ENCODE results near the gene FCRL5.

FCRL5 gene

DNA sequence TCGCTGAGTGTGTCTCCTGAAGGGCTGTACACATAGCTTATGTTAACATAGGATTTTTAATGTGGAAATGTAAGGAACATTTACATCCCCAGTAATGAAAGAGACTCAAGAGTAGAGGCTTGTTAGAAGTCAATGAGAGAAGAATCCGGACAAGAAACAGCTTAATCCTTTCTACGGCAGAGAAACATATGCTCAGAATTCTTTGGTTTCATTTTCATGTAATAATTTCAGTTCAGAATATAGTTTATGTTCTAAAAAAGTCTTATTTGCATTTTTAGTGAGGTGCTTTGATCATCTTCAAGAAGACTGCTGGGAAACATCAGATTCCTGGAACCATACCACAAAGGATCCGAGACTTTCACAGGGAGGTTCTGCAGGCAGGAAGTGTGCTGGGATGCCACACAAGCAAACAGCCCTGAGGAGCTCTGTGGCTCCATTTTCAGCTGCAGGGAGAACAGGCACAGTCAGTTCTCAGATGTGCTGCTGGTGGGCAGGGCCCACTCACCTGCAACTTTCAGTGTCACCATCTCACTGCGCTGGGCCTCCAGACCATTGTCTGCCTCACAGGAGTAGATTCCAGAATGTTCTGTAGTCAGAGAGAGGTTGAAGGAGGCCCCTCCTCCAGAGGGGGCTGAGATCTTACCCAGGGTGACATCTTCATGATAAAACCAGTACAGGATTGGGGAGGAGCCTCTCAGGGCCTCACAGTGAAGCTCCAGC is 28.4 kb downstream of the FCRL5 start:
- no peak for DNase-seq

GRCh38 chr1:157521056-157521455 is 31.3 kb downstream of the FCRL5 start:
- DNase-seq, result no peak

GRCh38 chr1:157520386-157520935 is 31.9 kb downstream of the FCRL5 start:
- no peak for DNase-seq

DNA sequence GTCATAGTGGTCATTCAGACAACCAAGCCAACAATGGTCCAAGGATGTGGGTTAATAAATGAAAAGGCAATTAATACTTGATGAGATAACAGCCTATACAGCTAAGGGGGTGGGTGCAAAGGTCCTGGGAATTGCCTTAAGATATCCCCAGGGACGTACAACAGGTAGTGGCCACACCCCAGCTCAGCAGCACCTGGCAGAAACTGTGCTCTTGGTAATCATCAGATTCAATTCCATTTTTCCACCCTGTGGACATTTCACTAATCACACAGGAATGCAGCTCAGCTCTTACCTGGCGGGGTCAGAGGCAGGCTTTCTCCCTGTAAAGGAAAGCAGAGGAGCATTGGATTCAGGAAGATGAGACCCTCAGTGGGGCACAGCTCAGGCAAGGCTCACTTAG is 32.9 kb downstream of the FCRL5 start:
- DNase-seq, result no peak

DNA sequence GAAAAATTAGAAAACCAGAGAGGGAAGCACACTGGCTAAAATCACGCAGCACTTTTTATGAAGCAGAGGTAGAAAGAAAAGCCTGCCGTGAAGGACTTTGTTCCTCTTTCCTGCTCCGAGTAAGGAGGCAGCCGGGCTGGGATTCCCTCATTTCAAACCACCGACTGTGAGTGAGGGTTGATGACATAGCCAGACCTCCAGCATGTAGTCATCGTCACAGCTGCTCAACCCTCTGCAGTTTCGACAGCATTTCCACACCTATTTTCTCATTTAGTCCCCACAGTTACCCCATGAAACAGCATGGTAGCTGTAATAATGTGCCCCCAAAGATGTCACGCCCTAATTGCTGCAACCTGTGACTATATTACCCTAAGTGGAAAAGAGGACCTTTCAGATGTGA is 35.3 kb downstream of the FCRL5 start:
- DNase-seq, result no peak

DNA sequence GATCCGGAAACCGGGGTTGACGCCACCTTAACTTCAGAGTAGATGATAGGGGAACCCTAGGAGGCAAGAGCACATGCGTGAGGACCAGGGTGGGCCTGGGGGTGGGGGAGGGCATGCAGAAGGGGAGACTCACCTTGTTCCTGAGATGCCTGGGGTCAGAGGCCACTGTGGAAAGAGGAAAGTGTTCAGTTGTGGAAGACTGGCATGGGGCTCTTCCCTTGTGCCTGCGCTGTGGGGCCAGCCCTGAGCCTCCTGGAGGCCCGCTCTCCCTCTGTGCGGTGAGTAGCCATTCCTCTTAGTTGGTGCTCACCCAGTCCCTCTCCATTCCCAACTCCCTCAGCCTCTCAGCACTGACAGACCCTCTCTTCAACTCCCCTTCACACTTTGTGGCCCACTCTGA is 36.6 kb downstream of the FCRL5 start:
- DNase-seq, result no peak

DNA sequence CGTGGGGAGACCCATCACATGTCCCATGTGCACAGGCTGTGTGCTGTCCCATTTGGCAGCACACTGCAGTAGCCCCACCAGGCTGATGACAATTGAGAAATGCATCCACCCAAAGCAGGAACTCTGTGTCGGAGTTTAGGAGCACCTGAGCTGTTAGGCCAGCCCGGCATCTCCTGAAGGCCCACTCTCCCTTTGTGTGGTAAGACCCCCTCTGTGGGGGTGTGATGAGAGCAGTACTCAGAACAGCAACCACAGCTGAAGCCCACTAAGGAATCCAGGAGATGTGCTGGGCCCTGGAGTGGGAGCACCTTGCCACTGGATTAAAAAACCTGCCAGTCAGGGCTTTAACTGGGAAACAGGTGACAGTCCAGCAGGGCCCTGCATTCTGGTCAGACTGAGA is 37.2 kb downstream of the FCRL5 start:
- DNase-seq, result no peak

DNA sequence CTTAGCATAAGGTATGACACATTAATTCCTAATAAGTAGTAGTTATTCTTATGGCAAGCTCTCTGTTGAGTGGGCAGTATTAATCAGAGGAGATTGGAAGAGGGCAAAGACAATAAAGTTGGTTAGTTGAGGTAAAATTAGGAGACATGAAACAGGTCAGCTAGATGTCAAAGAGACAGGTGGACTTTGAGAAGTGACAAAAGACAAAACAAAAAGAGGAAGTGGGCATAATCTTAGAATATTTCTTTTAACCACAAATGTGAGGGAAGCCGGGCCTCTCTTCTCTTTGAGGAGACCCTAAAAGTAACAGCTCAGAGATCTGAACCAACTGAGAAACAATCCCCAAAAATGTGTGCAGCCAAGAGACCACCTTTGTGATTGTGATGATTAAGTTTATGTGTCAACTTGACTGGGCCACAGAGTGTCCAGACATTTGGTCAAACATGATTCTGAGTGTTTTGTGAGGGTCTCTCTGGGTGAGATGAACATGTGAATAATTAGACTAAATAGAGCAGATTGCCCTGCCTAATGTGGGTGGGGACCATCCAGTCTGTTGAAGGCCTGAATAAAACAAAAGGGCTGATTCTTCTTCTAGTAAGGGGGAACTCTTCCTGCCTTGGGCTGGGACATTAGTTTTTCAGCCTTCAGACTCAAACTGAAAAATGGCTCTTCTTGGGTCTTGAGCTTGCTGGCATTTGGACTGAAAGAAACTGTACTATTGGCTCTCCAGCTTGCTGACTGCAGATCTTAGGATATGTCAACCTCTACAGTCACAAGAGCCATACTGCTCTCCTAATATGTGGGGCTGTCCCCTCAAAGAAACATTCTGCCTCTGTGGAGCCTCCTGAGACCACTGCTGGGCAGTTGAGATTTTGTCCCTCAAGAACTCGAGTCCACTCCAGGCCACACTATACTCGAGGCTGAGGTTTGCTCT is 40.0 kb downstream of the FCRL5 start:
- DNase-seq, result peak in 1 of 2 experiments; percentile 31

DNA sequence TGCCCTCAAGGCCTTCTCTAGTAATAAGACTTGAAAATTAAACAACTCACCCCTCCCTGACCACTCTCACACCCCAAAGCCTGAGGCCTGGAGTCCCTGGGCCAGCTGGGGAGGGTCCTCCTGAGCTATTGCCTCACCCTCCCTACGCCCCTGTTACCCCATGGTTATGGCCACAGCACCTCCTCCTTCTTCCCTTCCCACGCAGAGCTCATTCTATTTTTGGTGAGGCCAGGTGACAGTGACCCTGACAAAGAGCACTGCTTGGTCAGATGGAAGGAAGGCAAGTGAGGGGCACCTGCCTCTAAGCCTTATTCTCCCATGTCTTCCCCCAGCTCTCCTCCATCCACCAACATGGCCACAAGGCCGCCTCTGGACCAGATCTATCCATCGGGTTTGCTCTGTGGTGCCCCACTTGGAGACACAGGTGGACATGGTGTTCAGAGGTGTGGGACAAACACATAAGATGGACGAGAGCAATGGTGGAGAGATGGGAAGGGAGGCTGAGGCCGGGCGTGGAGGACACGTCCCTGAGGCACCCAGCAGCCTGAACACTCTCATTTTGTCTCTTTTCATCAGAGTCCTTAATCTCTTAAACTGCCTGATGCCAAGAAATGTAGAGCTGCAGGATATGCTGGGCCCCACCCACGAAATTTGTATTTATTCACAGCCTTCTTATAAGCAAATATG is 42.6 kb downstream of the FCRL5 start:
- DNase-seq, result no peak

DNA sequence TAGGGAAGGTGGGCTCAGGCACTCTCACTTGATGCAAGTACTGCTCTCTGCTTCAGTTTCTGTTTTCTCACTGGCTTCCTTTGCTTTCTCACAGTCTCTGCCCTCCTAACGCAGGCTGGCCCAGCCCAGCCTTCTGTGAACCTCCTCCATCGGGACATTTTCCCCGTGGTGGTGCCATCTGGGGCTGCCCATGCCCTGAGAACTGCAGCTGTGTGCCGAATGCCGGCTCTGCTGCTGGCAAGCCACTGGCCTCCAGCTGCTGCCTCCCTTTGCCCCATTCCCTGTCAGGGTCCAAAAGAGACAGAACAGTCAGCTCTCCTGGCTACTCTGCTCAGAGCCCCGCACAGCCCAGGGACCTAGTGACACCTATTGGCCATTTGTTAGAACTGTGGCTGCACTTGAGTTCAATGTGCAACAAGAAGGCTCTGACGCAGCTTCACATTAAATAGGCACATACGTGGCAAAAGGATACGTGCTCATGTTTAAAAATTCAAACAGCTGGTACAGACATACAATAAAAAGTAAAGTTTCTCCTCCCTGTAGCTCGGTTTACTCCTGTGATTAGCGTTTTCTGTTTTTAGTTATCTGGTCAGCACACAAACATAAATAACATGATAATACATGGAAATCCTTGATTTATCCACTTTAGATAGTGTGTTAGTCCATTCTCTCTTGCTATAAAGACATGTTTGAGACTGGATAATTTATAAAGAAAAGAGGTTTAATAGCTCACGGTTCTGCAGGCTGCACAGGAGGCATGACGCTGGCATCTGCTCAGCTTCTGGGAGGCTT is 46.6 kb downstream of the FCRL5 start:
- DNase-seq, result peak; percentile 38 to 40

DNA sequence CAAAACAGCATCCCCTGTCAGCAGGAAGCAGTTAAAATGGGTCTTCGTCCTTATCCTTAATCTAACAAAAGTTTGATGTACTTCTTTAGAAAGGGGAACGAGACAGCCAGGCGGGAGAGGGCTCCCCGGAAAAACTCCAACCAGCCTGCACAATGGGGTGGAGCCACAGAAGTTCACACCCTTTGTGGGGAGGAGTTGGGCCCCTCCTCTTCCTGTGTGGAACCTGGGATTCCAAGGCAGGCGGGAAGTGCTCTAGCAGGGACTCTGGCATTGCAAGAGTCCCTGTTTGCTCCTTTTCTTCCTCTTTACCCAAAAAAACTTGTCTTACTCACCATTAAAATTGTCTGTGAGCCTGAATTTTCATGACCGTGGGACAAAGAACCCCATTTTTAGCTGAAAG is 47.7 kb downstream of the FCRL5 start:
- DNase-seq, result no peak

GRCh38 chr1:157499521-157499920 is 52.8 kb downstream of the FCRL5 start:
- DNase-seq, result no peak

DNA sequence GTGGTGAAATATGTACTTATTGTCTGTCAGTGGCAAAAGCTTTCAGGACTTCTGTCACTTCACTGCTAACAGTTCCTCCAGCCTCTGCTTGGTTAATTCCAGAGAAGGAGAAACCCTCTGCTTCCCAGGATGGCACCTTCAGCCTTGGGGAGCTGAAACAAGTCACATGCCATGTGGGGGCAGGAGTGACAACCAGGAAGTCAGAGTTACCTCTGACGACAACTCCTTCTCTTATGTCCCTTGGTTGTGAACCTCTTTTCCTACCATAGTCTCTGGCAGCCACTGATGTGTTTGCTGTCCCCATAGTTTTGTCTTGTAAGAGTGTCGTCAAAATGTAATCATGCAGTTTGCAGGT is 53.6 kb downstream of the FCRL5 start:
- DNase-seq, result no peak

DNA sequence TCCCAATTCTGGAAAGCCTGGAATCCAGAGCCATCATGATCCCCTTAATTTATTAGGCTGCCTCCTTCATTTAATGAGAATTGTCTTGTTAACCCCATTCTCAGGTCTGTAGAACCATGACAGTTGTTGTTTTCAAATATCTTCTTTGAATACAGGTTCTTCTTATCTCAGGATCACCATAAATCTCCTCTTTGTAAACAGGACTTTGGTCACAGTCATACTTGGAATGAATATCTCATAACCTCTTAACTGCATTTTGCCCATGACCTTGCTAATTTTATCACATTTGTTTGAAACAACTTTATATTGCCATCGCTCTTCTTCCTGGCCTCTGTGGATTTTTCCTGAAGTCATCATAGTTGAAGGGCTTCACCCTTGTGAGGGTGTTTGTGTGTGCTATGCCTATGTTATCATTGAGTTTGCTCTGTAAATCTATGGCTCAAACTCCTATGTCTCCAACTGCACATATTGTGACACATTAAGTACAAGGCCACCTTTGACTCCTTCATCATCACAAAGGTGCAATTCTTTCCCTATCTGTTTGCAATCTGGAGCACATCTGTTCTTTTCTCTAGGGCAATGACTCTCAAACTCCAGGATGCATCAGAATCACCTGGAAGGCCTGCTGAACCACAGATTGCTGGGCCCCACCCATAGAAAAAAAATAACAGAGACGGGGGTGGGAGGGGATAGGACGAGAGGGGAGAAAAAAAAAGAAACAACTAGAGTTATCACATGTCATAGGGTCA is 54.2 kb downstream of the FCRL5 start:
- no peak for DNase-seq

DNA sequence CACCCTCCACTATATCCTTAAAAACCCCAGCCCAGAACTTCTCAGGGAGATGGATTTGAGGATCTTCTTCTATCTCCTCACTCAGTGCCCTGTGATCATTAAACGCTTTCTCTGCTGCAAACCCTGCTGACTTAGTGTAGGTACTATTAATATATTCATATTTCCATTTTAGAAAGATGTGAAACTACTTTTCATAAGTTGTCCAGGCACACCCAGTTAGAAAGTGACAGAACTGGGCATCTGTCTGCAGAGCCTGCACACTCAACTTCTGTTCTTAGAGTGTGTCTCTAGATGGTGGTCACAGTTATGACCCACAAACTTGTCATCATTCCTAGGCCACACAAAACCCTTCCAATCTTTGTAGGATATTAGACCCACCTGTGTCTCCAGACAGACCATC is 55.0 kb downstream of the FCRL5 start:
- DNase-seq, result no peak

GRCh38 chr1:157496121-157496526 is 56.2 kb downstream of the FCRL5 start:
- peak; percentile 18 to 19 for DNase-seq

DNA sequence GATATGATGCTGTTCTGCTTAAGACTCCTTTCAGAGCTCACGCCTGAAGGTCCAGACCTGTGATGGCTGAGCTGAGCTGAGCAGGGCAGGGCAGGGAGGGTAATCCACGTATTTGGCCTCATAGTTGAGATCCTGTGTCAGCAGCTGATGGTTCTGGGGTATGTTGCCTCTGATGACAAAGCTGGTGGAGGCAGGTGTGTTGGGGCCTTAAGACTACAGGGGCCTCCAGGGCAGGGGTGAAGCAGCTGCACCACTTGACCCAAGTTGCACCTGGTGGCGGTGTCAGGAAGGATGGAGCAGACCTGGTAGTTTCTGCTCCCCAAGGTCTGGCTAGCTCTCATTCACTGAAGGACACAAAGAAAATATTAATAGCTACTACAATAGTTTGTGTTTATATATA is 57.0 kb downstream of the FCRL5 start:
- DNase-seq, result no peak

DNA sequence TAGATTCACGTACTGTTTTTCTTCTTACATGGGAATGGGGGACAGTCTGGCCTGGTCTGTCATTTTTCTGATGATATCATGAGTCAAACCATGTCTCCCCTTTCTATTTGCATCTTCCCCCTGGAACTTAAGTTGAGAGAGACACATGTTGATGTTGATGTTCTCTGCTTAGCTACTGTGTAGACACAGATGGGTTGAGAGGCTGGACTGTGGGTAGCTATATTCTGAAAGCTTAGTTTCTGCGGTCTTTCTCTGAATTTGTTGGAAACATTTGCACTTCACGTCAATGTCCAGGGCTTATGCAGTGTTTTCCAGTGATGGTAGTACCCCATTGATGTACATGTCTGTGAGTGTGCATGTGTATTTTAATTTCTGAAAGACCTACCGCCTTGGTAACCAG is 58.2 kb downstream of the FCRL5 start:
- DNase-seq, result no peak

- peak; percentile 41 to 47 for DNase-seq
Measured at GRCh38 chr1:157490467-157491165, 61.7 kb downstream of the FCRL5 start.

DNA sequence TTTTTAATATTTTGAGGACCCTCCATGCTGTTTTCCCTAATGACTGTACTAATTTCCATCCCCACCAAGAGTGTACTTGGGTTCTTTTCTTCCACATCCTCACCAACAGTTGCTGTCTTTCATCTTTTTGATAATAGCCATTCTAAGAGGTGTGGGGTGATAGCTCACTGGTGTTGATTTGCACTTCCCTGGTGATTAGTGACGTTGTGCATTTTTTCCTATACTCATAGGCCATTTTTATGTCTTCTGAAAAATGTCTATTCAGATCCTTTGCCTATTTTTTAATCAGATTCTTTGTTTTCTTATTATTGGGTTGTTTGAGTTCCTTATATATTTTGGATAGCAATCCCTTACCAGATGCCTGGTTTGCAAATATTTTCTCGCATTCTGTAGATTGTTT is 64.2 kb downstream of the FCRL5 start:
- DNase-seq, result no peak

DNA sequence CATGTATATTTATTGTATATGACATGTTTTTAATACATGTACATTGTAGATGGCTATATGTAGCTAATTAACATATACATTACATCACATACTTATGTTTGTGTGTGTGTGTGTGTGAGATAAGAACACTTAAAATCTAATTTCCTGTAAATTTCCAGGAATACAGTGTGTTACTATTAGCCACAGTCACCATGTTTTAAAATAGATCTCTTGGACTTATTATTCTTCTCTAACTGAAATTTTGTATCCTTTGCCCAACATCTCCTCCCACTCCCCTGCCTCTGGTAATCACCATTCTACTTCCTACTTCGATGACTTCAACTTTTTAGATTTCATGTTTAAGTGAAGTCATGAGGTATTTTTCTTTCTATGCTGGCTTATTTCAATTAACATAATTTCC is 64.8 kb downstream of the FCRL5 start:
- no peak for DNase-seq

Data from AML-193 (cell line).